ENCODE results near the gene TSPAN18.

DNA sequence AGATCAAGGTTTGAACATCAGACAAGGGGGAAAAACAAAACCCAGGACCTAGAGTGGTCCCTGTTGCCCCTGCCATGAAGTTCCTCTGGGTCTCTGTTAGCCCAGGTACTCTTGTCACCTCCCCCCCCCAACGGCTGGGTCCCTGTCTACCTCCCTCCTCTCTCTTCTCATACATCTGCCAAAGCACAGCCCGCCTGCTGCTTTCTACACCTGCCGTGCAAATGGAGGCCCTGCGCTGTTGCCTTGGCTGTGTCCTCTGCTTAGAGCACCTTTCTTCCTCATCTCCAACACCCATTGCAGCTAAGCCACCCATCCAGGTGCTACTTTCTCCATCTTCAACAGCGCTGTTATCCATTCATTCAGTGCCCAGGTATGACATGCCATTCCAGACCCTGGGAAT, 124.7 kb downstream of the TSPAN18 start:
- no peak for TF ChIP-seq EP300 (IDR thresholded peaks at IDR 0.05)
- TF ChIP-seq, protein P1, sequence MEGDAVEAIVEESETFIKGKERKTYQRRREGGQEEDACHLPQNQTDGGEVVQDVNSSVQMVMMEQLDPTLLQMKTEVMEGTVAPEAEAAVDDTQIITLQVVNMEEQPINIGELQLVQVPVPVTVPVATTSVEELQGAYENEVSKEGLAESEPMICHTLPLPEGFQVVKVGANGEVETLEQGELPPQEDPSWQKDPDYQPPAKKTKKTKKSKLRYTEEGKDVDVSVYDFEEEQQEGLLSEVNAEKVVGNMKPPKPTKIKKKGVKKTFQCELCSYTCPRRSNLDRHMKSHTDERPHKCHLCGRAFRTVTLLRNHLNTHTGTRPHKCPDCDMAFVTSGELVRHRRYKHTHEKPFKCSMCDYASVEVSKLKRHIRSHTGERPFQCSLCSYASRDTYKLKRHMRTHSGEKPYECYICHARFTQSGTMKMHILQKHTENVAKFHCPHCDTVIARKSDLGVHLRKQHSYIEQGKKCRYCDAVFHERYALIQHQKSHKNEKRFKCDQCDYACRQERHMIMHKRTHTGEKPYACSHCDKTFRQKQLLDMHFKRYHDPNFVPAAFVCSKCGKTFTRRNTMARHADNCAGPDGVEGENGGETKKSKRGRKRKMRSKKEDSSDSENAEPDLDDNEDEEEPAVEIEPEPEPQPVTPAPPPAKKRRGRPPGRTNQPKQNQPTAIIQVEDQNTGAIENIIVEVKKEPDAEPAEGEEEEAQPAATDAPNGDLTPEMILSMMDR (IDR thresholded peaks at IDR 0.05), result no peak

Measured in tibial nerve (tissue), 4 donors.